Peyer's patch (tissue), 4 donors: ENCODE results near the gene ASB3.

Experiments
- POLR2A ChIP-seq, 2 donors: fragments of 450-650 bp; IDR thresholded peaks; one replicate each; pipeline ENCODE4 v1.5.1; 2017; ENCODE audit warnings: antibody characterized with exemption in 2 of 2, mild to moderate bottlenecking in 2 of 2, moderate library complexity in 2 of 2
- TF ChIP-seq, protein P1 (sequence below), 6 experiments: fragments of 450-650 bp in 4 of 6; fragments of 200-600 bp in 2 of 6; sonication (generic) in 1 of 6; IDR thresholded peaks; one replicate each; pipeline ENCODE4 v1.5.1; 2017 to 2019; ENCODE audit warnings: antibody characterized with exemption in 6 of 6, mild to moderate bottlenecking in 3 of 6, moderate library complexity in 1 of 6

DNA sequence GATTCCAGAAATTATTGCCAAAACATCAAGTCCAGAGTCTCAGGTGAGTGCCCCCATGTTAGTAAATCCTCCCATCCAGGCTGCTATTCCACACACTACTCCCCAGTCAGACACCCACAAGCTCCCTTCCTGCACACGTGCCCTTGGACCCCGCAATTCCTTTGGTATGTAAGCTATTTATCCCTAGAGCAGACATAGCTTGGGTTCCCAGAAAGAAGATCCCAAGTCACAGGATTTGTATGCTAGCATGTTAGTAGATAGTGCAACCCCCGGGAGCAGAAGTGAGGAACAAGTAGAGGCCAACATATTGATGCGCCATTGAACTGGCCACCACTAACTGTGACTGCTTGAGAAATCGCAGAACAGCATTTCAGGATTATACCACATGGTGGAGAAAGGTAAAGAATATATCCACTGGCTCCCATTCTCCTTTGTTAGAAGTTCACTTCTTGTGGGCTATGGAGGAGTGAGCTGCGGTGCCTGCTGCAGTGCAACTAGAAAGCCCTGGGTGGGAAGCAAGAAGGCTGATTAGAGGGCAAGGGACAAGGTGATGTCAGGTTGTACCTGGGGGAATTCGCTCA, 156.6 kb downstream of the ASB3 start:
- no peak for TF ChIP-seq POLR2A (IDR thresholded peaks at IDR 0.05)
- TF ChIP-seq, protein P1, sequence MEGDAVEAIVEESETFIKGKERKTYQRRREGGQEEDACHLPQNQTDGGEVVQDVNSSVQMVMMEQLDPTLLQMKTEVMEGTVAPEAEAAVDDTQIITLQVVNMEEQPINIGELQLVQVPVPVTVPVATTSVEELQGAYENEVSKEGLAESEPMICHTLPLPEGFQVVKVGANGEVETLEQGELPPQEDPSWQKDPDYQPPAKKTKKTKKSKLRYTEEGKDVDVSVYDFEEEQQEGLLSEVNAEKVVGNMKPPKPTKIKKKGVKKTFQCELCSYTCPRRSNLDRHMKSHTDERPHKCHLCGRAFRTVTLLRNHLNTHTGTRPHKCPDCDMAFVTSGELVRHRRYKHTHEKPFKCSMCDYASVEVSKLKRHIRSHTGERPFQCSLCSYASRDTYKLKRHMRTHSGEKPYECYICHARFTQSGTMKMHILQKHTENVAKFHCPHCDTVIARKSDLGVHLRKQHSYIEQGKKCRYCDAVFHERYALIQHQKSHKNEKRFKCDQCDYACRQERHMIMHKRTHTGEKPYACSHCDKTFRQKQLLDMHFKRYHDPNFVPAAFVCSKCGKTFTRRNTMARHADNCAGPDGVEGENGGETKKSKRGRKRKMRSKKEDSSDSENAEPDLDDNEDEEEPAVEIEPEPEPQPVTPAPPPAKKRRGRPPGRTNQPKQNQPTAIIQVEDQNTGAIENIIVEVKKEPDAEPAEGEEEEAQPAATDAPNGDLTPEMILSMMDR (IDR thresholded peaks at IDR 0.05): no peak
